WI38 (cell line): Measurements from ENCODE around the gene PCDHGB5.
A peak's percentile ranks its signal among the peaks of the same experiment; 100 is the strongest.

Source experiments
- H3K4me3 ChIP-seq: 2 replicates; pipeline ENCODE4 v1.5.1; 2011; ENCODE audit warnings: low read depth, mild to moderate bottlenecking, control low read depth, low read length
- TF ChIP-seq, protein P1 (sequence below): IDR thresholded peaks from 2 replicates; pipeline ENCODE4 v1.5.1; 2012; ENCODE audit warnings: low read depth, mild to moderate bottlenecking, control low read depth, low read length

PCDHGB5 gene

DNA sequence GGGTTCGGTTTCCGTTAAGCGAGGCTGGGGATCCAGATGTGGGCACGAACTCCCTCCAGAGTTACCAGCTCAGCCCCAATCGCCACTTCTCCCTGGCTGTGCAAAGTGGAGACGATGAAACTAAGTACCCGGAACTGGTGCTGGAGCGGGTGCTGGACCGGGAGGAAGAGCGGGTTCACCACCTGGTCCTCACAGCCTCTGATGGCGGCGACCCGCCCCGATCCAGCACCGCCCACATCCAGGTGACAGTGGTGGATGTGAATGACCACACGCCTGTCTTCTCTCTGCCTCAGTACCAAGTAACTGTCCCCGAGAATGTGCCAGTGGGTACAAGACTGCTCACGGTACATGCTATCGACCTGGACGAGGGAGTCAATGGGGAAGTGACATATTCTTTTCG lies 14.4 kb upstream of the PCDHGB5 start:
- H3K4me3 ChIP-seq, result no peak overlapping the region
- TF ChIP-seq, protein P1, sequence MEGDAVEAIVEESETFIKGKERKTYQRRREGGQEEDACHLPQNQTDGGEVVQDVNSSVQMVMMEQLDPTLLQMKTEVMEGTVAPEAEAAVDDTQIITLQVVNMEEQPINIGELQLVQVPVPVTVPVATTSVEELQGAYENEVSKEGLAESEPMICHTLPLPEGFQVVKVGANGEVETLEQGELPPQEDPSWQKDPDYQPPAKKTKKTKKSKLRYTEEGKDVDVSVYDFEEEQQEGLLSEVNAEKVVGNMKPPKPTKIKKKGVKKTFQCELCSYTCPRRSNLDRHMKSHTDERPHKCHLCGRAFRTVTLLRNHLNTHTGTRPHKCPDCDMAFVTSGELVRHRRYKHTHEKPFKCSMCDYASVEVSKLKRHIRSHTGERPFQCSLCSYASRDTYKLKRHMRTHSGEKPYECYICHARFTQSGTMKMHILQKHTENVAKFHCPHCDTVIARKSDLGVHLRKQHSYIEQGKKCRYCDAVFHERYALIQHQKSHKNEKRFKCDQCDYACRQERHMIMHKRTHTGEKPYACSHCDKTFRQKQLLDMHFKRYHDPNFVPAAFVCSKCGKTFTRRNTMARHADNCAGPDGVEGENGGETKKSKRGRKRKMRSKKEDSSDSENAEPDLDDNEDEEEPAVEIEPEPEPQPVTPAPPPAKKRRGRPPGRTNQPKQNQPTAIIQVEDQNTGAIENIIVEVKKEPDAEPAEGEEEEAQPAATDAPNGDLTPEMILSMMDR, result no peak

DNA sequence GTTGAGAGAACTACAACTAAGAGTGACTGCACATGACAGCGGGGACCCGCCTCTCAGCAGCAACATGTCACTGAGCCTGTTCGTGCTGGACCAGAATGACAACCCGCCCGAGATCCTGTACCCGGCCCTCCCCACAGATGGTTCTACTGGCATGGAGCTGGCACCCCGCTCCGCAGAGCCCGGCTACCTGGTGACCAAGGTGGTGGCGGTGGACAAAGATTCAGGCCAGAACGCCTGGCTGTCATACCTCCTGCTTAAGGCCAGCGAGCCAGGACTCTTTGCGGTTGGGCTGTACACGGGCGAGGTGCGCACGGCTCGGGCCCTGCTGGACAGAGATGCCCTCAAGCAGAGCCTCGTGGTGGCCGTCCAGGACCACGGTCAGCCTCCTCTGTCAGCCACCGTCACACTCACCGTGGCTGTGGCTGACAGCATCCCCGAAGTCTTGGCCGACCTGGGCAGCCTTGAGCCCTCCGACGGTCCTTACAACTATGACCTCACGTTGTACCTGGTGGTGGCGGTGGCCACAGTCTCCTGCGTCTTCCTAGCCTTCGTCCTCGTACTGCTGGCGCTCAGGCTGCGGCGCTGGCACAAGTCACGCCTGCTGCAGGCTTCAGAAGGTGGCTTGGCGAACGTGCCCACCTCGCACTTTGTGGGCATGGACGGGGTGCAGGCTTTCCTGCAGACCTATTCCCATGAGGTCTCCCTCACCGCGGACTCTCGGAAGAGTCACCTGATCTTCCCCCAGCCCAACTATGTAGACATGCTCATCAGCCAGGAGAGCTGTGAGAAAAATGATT lies 13.1 kb upstream of the PCDHGB5 start:
- H3K4me3 ChIP-seq, result no peak overlapping the region
- TF ChIP-seq, protein P1, result no peak

DNA sequence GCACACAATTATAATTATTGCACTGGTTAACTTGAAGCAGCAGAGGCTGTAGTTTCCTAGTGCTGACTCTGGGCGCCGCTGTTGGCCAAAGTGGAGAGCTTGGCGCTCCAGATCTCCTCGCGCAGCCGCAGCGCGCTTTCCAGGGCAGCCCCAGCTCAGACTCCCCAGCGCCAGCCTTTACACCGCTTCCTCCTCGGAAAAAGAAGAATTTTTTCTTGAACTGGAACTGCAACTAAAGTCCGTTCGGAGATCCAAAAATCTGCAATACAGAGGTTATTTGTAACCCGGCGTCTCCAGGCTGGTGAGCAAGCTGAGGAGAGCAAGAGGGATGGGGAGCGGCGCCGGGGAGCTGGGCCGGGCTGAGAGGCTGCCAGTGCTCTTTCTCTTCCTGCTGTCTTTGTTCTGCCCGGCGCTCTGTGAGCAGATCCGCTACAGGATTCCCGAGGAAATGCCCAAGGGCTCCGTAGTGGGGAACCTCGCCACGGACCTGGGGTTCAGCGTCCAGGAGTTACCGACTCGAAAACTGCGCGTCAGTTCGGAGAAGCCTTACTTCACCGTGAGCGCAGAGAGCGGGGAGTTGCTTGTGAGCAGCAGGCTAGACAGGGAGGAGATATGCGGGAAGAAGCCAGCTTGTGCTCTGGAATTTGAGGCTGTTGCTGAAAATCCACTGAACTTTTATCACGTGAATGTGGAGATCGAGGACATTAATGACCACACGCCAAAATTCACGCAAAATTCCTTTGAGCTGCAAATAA lies 10.0 kb upstream of the PCDHGB5 start, which contains the start of gene PCDHGB4:
Gene PCDHGB4, plus strand, starts transcription at position 142 of the 755 bp plus-strand sequence. Its CDS starts 187 bp downstream, at position 329.
- TF ChIP-seq, protein P1, result peak; percentile 48
- H3K4me3 ChIP-seq, result peak within 1 kb of the TSS; percentile 41

DNA sequence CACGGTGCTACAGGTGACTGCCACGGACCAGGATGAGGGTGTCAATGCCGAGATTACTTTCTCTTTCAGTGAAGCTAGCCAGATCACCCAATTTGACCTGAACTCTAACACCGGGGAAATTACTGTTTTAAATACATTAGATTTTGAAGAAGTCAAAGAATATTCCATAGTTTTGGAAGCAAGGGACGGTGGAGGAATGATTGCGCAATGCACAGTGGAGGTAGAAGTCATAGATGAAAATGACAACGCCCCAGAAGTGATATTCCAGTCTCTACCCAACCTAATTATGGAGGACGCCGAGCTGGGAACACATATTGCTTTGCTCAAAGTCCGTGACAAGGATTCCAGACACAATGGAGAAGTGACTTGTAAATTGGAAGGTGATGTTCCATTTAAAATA lies 9.1 kb upstream of the PCDHGB5 start:
- TF ChIP-seq, protein P1, result no peak
- H3K4me3 ChIP-seq, result no peak overlapping the region

DNA sequence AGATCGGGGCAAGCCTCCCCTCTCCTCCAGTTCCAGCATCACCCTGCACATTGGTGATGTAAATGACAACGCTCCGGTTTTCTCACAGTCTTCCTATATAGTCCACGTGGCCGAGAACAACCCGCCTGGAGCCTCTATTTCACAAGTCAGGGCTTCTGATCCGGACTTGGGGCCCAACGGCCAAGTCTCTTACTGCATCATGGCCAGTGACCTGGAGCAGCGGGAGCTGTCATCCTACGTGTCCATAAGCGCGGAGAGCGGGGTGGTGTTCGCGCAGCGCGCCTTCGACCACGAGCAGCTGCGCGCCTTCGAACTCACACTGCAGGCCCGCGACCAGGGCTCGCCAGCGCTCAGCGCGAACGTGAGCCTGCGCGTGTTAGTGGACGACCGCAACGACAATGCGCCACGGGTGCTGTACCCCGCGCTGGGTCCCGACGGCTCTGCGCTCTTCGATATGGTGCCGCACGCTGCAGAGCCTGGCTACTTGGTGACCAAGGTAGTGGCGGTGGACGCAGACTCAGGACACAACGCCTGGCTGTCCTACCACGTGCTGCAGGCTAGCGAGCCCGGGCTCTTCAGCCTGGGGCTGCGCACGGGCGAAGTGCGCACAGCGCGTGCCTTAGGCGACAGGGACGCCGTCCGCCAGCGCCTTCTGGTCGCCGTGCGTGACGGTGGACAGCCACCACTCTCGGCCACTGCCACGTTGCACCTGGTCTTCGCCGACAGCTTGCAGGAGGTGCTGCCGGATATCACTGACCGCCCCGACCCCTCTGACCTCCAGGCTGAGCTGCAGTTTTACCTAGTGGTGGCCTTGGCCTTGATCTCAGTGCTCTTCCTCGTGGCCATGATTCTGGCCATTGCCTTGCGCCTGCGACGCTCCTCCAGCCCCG lies 8.3 kb upstream of the PCDHGB5 start:
- TF ChIP-seq, protein P1, result no peak
- H3K4me3 ChIP-seq, result no peak overlapping the region

DNA sequence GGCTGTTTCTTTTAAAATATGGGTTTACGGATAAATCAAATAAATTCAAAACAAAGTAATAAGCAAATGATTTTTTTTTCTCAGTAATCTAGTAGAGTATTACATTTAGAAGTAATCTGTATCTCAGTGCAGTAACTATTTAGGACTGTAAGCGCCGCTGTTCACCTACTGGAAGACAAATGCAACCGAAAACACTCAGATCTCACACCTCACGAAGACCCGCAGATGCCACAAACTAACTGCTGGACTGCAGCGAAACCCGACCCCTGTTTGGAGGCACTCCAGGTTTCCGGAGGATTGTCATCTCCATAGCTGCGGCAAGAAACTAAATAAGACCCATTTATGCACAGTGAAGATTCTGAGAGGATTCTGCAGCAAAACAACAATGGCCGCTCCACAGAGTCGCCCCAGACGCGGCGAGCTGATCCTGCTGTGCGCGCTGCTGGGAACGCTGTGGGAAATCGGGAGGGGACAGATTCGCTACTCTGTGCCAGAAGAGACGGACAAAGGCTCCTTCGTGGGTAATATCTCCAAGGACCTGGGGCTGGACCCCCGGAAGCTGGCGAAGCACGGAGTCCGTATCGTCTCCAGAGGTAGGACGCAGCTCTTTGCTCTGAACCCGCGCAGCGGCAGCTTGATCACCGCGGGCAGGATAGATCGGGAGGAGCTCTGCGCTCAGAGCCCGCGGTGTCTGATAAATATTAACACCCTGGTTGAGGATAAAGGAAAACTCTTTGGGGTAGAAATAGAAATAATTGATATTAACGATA lies 5.1 kb upstream of the PCDHGB5 start, which contains the start of gene PCDHGA8:
Gene PCDHGA8, plus strand, starts transcription at position 205 of the 770 bp plus-strand sequence. Its CDS starts 181 bp downstream, at position 386.
- H3K4me3 ChIP-seq, result no peak within 1 kb of the TSS

More for the DNA sequence above, 5.1 kb upstream of the PCDHGB5 start, which contains the start of gene PCDHGA8:
- TF ChIP-seq, protein P1, result no peak
